ENCODE data around the gene ARHGAP10. TPM values are rescaled to one million over a fixed set of nuclear protein-coding genes. Genes with fewer than 3 reads are reported as not detected.

Gene ARHGAP10
- total RNA-seq, 1 experiment from 2014 or later: 9.0 TPM

GRCh38 chr4:147723326-147723725, 8.6 kb upstream of the ARHGAP10 start:
- POLR2A ChIA-PET (ENCODE audit: unreplicated experiment): no interaction called here
- no peak overlapping the region for H3K9ac ChIP-seq (ENCODE audit: low read length)
- H3K4me2 ChIP-seq (ENCODE audit: low read length): no peak overlapping the region
- CTCF ChIA-PET: no interaction called here
- no peak overlapping the region for H2AFZ ChIP-seq (ENCODE audit: low read length)
- BruUV-seq (replicated peaks): no TSS peak
- no peak overlapping the region for H3K27ac ChIP-seq (ENCODE audit: low read length)
- no peaks in the 10 kb centered on the region for H3K27me3 ChIP-seq (ENCODE audit: low read length)
- DNase-seq (no peak), ATAC-seq (no peak)
- no peaks in the 10 kb centered on the region for H3K9me2 ChIP-seq (replicated peaks; ENCODE audit: low read length)
- no peak for TF ChIP-seq EZH2phosphoT487 (IDR thresholded peaks at IDR 0.05; ENCODE audit: borderline replicate concordance, low read length)
- no peak for TF ChIP-seq EZH2 (IDR thresholded peaks at IDR 0.05; ENCODE audit: low read length, unreplicated experiment)
- no peak for TF ChIP-seq CTCF (conservative IDR thresholded peaks at IDR 0.05; ENCODE audit: low read depth, low read length)
- H3K9me3 ChIP-seq (ENCODE audit: low read length): no peaks in the 10 kb centered on the region
- intact Hi-C loops (cut with micrococcal nuclease): no loop called here
- H4K20me1 ChIP-seq (ENCODE audit: low read length): no peaks in the 10 kb centered on the region
- no peaks in the 10 kb centered on the region for H3K36me3 ChIP-seq (ENCODE audit: low read depth, low read length)
- no peaks in the 10 kb centered on the region for H3F3A ChIP-seq (ENCODE audit: low read length, unreplicated experiment)
- no peaks in the 10 kb centered on the region for H3K79me2 ChIP-seq (ENCODE audit: low read length)
- peaks cover 19% of the 10 kb centered on the region for H3K4me1 ChIP-seq (ENCODE audit: insufficient read depth, low read length)
- no peak overlapping the region for H3K4me3 ChIP-seq (ENCODE audit: low read length)

- Histone ChIP-seq H3K4me3 (ENCODE audit: low read length) (no peak overlapping the region), H3K27me3 (ENCODE audit: low read length) (no peaks in the 10 kb centered on the region), H2AFZ (ENCODE audit: low read length) (no peak overlapping the region), H3F3A (ENCODE audit: low read length, unreplicated experiment) (no peaks in the 10 kb centered on the region), H4K20me1 (ENCODE audit: low read length) (no peaks in the 10 kb centered on the region), H3K27ac (ENCODE audit: low read length) (no peak overlapping the region), H3K79me2 (ENCODE audit: low read length) (no peaks in the 10 kb centered on the region), H3K9me3 (ENCODE audit: low read length) (no peaks in the 10 kb centered on the region), H3K36me3 (ENCODE audit: low read depth, low read length) (no peaks in the 10 kb centered on the region), H3K9ac (ENCODE audit: low read length) (no peak overlapping the region), H3K4me1 (ENCODE audit: insufficient read depth, low read length) (peaks cover 22% of the 10 kb centered on the region), H3K4me2 (ENCODE audit: low read length) (no peak overlapping the region), H3K9me2 (replicated peaks; ENCODE audit: low read length) (no peaks in the 10 kb centered on the region)
- no peak for ATAC-seq
- DNase-seq: no peak
- TF ChIP-seq EZH2phosphoT487 (IDR thresholded peaks at IDR 0.05; ENCODE audit: borderline replicate concordance, low read length) (no peak), EZH2 (IDR thresholded peaks at IDR 0.05; ENCODE audit: low read length, unreplicated experiment) (no peak), CTCF (conservative IDR thresholded peaks at IDR 0.05; ENCODE audit: low read depth, low read length) (no peak)
- no TSS peak for BruUV-seq (replicated peaks)
- intact Hi-C loops (cut with micrococcal nuclease): no loop called here
- CTCF ChIA-PET: no interaction called here
- POLR2A ChIA-PET (ENCODE audit: unreplicated experiment): no interaction called here
Measured at GRCh38 chr4:147724468-147725201, 7.3 kb upstream of the ARHGAP10 start.

GRCh38 chr4:147725673-147726072, 6.2 kb upstream of the ARHGAP10 start:
- Histone ChIP-seq H2AFZ (ENCODE audit: low read length) (no peak overlapping the region), H3K36me3 (ENCODE audit: low read depth, low read length) (no peaks in the 10 kb centered on the region), H3K4me3 (ENCODE audit: low read length) (no peak overlapping the region), H3K79me2 (ENCODE audit: low read length) (no peaks in the 10 kb centered on the region), H3K9me2 (replicated peaks; ENCODE audit: low read length) (no peaks in the 10 kb centered on the region), H3K4me2 (ENCODE audit: low read length) (no peak overlapping the region), H3K27me3 (ENCODE audit: low read length) (no peaks in the 10 kb centered on the region), H3F3A (ENCODE audit: low read length, unreplicated experiment) (no peaks in the 10 kb centered on the region), H4K20me1 (ENCODE audit: low read length) (no peaks in the 10 kb centered on the region), H3K27ac (ENCODE audit: low read length) (no peak overlapping the region), H3K4me1 (ENCODE audit: insufficient read depth, low read length) (peaks cover 22% of the 10 kb centered on the region), H3K9ac (ENCODE audit: low read length) (no peak overlapping the region), H3K9me3 (ENCODE audit: low read length) (no peaks in the 10 kb centered on the region)
- POLR2A ChIA-PET (ENCODE audit: unreplicated experiment): no interaction called here
- ATAC-seq (peak; percentile 36), DNase-seq (peak; percentile 42)
- CTCF ChIA-PET: interaction anchor here (0.6 kb wide), 1 partner anchor 141 kb away, joined by 3 read pairs; no protein-coding TSS in a partner anchor
- TF ChIP-seq CTCF (conservative IDR thresholded peaks at IDR 0.05; ENCODE audit: low read depth, low read length) (no peak), EZH2phosphoT487 (IDR thresholded peaks at IDR 0.05; ENCODE audit: borderline replicate concordance, low read length) (no peak), EZH2 (IDR thresholded peaks at IDR 0.05; ENCODE audit: low read length, unreplicated experiment) (no peak)
- intact Hi-C loops (cut with micrococcal nuclease): no loop called here
- no TSS peak for BruUV-seq (replicated peaks)
